Omental fat pad (tissue), 4 donors: Measurements from ENCODE around the gene UBE3B. TPM values are rescaled to one million over a fixed set of nuclear protein-coding genes. Genes with fewer than 3 reads are reported as not detected.

Experiments
- ATAC-seq: fragments of 150-250 bp; one replicate; pipeline ENCODE4 v1.9.1; 2016; ENCODE audit warnings: mild to moderate bottlenecking, moderate library complexity; ENCODE audit not compliant: low FRiP score
- DNase-seq: peaks from one replicate; pipeline ENCODE4 v3.0.0-alpha.2; 2019; ENCODE audit warnings: low spot score
- total RNA-seq, 4 donors: library from RNA; depleted of rRNA; stranded (reverse); fragments of >200 nt; gene quantifications; one replicate each; pipeline ENCODE4 v1.1.0, GENCODE V29; 2016
- TF ChIP-seq, protein P1 (sequence below), 3 donors: fragments of 450-650 bp; IDR thresholded peaks; one replicate each; pipeline ENCODE4 v1.5.1; 2016 to 2017; ENCODE audit warnings: antibody characterized with exemption in 3 of 3, mild to moderate bottlenecking in 3 of 3, moderate library complexity in 2 of 3

The UBE3B gene
- total RNA-seq, 4 donors from 2014 or later = 36.6 to 82.4 (median 40.1) TPM

DNA sequence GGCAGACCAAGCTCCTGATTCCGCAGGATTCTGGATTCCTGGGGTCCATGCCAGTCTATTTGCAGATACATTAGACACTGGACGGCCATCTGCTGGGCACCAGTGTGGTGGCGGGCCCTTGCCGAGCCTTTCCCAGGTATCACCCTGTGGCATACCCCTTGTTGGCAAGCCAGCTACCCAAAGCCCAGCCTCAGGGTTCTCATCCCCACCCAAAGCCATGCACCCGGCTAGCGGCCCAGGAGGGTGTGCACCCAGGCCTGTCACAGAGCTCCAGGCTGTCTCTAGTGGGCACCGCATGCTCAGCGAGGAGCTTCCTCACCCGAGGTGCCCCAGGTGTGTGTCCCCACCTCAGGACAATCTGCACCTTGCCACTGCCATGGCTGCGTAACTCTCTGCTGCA is 82.2 kb downstream of the UBE3B start:
- no peak for ATAC-seq
- DNase-seq = no peak
- TF ChIP-seq, protein P1, sequence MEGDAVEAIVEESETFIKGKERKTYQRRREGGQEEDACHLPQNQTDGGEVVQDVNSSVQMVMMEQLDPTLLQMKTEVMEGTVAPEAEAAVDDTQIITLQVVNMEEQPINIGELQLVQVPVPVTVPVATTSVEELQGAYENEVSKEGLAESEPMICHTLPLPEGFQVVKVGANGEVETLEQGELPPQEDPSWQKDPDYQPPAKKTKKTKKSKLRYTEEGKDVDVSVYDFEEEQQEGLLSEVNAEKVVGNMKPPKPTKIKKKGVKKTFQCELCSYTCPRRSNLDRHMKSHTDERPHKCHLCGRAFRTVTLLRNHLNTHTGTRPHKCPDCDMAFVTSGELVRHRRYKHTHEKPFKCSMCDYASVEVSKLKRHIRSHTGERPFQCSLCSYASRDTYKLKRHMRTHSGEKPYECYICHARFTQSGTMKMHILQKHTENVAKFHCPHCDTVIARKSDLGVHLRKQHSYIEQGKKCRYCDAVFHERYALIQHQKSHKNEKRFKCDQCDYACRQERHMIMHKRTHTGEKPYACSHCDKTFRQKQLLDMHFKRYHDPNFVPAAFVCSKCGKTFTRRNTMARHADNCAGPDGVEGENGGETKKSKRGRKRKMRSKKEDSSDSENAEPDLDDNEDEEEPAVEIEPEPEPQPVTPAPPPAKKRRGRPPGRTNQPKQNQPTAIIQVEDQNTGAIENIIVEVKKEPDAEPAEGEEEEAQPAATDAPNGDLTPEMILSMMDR (IDR thresholded peaks at IDR 0.05) = no peak

DNA sequence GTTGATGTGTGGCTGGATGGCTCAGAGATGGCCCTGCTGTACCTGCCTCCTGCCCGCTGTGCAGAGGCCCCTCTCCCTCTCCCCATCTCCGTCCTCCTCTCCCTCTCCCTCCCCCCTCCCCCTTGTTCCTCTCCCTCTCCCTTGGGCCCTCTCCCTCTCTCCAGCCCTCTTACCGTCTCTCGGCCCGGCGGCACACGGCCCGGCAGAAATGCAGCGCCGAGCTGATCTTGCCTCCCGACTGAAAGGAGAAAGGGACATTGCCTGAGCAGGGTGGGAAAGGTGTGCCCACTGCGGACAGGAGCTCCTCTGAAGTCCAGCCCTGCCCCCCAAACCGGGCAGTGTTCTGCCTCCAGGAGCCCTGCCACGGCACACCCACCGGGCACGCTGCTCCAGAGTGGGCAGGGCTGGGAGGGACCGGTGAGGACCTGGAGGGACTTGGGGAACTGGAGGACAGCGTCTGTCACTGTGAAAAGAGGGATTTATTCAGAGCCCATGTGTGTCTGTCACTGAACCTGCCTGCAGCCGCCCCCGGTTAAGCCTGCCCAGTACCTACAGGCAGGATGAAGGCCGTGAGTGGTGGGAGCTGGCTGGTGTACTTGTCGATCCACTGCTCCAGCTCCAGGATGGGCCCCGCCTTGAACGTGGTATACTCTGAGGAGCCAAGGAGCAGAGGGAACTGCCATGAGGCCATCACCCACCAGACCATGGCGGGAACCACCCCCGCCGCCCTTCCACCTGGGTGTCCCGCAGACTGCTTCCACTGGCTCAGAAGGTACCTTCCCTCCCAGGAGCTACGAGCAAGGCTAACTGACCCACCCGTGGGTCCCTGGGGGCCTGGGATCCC is 83.7 kb downstream of the UBE3B start:
- ATAC-seq (no peak), DNase-seq (no peak)
- TF ChIP-seq, protein P1 (IDR thresholded peaks at IDR 0.05) = no peak

DNA sequence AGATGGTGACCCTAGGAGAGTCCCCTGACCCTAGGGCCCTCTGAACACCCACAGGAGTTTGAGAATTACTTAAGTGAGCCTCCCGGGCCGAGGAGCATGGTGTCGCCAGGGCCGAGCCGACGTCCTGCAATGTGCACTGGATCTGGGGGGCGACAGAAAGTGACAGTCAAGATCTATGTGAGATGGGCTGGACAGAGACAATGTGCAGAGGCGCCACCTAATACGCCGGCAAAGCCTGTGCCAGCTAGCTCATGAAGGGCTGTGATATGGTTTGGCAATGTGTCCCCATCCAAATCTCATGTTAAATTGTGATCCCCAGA is 84.2 kb downstream of the UBE3B start:
- DNase-seq = no peak
- ATAC-seq = no peak
- TF ChIP-seq, protein P1 (IDR thresholded peaks at IDR 0.05) = no peak

DNA sequence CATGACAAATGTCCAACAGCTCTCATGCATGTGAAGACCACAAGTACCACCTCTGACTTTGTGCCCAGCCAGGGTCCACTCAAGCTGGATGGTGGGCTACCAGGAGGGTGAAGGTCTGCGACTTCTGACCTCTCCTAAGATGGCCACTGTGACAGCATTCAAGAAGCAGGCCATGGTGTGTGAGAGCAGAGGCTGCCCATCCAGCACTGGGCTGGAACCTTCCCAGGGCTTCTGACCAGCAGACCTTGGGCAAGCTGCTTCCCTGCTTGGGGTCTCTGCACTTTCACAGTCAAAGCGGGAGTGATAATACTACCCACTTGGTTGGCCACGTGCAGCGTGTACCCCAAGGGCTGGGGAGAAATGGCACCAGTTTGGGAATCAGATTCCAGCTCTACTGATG is 85.4 kb downstream of the UBE3B start:
- DNase-seq = no peak
- TF ChIP-seq, protein P1 (IDR thresholded peaks at IDR 0.05) = no peak
- no peak for ATAC-seq

DNA sequence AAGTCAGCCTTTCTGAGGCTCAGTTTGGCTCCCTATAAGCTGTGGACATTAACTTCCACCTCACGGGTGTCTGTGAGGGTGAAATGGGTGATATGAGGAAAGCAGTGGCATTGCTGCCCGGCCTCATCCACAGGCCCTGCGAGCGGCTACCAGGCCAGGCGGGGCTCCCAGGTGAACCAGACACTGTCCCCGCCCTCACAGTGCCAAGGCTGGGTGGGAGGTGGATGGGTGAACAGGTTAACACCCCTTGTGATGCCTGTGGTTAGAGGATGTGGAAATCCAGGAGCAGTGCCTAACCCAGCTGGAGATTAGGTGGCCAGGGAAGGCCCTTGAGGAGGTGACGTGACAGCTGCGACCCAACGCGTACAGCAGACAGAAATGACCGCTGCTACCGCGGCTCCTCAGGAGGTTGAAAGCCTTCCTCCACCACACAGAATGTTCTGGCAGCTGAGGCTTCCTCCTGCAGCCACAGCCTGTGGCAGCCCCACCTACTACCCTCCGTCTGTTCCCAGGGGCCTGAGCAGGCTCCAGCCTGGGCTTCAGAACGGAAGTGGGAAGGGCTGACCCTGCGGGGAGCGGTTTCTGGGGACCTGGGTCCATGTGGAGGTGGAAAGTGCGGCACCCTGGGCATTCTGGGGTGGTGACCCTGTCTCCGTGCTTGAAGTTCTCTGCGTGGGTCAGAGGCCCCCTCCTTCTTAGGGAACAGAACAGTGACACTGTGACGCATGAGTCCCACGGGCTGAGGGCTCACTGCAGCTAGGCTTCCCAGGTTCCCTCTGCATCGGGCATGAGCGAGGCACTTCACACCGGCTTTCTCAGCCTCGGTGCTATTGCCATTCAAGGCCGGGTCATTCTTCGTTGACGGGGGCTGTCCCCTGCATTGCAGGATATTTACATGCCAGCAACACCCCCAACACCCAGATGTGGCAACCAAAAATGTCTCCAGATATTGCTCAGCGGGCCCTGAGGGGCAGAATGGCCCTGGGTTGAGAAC is 86.2 kb downstream of the UBE3B start:
- DNase-seq = no peak
- TF ChIP-seq, protein P1 (IDR thresholded peaks at IDR 0.05) = no peak
- no peak for ATAC-seq

DNA sequence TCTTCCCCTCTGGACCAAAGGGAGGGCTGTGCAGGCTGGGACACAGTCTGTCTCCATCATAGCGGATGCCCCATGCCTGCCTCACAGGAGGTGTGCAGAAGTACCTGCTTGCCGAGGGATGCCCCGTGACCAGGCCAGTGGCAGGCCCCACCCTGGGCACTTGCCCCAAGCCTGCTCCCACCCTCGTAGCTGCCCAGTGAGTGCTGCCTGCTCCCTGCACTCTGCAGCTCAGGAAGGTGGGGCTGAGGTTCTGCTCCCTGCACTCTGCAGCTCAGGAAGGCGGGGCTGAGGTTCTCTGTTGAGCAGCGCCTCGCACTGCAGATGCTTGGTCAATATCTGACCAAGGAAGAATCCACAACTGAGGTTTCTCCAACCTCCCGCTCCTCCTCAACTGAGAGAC is 89.0 kb downstream of the UBE3B start:
- TF ChIP-seq, protein P1 (IDR thresholded peaks at IDR 0.05) = no peak
- DNase-seq = no peak

More for the DNA sequence above, 89.0 kb downstream of the UBE3B start:
- no peak for ATAC-seq
